Hepatocyte (in vitro differentiated cells): ENCODE measurements around the gene ZSCAN26.

ENCODE experiments used
- EZH2 ChIP-seq: fragments of 200-600 bp; sonication (generic); IDR thresholded peaks from 2 replicates; pipeline ENCODE4 v1.6.1; 2016; ENCODE audit warnings: antibody characterized with exemption, mild to moderate bottlenecking, borderline replicate concordance
- TF ChIP-seq, protein P1 (sequence below): fragments of 200-600 bp; sonication (generic); IDR thresholded peaks from 2 replicates; pipeline ENCODE4 v1.5.1; 2016; ENCODE audit warnings: antibody characterized with exemption, mild to moderate bottlenecking; ENCODE audit not compliant: poor library complexity

DNA sequence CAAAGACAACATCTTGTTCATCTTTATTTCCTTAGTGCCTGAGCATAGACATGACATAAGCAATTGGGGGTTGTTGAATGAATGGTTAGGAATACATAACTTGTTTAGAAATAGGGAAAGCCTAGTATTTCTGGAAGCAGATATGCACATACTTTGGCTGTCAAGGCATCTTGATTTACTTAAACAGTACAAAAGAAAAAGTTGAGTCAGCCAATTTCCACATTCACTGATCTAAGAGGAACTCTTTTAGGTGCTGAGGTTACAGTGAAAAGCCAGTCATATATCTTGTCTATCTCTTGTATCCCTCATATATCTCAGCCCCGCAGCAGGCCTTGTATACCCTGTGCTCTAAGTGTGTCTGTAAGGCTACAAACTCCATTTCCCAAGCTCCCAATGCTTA lies 26.5 kb upstream of the ZSCAN26 start:
- no peak for TF ChIP-seq EZH2
- TF ChIP-seq, protein P1, sequence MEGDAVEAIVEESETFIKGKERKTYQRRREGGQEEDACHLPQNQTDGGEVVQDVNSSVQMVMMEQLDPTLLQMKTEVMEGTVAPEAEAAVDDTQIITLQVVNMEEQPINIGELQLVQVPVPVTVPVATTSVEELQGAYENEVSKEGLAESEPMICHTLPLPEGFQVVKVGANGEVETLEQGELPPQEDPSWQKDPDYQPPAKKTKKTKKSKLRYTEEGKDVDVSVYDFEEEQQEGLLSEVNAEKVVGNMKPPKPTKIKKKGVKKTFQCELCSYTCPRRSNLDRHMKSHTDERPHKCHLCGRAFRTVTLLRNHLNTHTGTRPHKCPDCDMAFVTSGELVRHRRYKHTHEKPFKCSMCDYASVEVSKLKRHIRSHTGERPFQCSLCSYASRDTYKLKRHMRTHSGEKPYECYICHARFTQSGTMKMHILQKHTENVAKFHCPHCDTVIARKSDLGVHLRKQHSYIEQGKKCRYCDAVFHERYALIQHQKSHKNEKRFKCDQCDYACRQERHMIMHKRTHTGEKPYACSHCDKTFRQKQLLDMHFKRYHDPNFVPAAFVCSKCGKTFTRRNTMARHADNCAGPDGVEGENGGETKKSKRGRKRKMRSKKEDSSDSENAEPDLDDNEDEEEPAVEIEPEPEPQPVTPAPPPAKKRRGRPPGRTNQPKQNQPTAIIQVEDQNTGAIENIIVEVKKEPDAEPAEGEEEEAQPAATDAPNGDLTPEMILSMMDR: no peak
